GM19240 (cell line): ENCODE results near the gene NLRC5.
"Not testable (repeated sequence)": the region's sequence is repeated elsewhere in the genome, so short reads cannot be mapped to it uniquely, and the experiment has no call there.

ENCODE experiments used
- DNase-seq: peaks from one replicate; pipeline ENCODE4 v3.0.0; 2011; ENCODE audit warnings: low spot score; ENCODE audit not compliant: insufficient read length

Gene NLRC5

DNA sequence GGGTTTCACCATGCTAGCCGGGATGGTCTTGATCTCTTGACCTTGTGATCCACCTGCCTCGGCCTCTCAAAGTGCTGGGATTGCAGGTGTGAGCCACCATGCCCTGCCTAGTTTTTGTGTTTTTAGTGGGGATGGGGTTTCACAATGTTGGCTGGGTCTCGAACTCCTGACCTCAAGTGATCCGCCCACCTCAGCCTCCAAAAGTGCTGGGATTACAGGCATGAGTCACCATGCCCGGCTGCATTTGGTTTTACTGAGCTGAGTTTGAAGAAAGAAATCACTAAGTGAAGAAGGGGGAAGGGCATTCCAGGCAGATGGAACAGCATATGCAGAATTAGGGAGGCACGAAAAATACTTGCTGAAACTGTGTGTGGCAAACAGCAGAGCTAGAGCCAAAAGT is 110.6 kb downstream of the NLRC5 start:
- not testable (repeated sequence) for DNase-seq

DNA sequence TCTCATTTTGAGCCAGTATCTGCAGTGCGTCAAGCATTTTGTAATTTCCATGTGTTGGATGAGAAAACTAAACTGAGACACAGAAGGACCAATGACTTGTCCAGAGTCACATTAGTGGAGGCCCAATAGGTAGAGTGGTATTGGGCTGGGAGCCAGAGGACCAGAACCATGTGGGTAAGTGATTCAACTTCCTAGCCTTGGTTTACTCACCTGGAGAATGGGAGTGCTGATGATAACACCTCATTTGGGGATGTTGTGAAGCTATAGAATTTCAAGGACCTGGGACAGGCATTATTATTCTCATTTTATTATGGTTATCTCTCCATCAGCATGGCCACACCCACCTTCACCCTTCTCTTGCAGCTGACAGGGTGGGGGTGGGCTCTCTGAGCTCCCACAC is 111.1 kb downstream of the NLRC5 start:
- no peak for DNase-seq

DNA sequence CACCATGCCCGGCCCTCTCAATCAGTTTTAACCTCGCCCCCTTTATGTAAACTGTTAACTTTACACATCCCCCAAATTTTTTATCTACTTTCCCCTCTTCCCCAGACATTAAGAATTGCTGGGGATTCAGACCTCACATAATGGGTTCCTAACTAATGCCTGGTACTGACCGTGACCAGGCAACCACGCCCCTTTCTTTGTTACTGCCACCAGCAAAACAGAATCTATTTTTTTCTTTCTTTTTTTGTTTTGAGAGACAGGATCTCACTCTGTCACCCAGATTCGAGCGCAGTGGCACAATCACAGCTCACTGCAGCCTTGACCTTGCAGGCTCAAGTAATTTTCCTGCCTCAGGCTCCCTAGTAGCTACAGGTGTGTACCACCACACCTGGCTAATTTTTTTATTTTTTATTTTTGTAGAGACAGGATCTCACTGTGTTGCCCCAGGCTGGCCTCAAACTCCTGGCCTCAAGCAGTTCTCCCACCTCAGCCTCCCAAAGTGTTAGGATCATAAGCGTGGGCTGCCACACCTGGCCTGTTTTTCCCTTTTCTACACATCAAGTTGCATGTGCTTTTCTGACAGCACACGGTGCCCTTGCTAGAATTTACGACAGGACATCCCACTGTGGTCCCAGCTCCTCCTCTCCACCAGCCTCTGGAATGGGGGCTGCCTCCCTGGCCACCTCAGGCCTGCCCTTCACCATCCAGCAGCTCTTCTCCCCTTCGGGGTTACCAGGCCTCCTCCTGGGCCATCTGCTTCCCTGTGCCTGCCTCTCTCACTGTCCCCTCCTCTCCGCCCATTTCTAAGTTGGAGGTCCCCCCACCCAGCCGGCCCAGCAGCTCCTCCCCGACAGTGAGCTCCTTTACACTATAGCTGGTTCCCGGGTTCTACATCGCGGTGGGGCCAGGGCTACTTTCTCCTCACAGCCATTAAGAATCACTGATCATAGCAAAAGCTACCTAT is 113.8 kb downstream of the NLRC5 start:
- DNase-seq = no peak

DNA sequence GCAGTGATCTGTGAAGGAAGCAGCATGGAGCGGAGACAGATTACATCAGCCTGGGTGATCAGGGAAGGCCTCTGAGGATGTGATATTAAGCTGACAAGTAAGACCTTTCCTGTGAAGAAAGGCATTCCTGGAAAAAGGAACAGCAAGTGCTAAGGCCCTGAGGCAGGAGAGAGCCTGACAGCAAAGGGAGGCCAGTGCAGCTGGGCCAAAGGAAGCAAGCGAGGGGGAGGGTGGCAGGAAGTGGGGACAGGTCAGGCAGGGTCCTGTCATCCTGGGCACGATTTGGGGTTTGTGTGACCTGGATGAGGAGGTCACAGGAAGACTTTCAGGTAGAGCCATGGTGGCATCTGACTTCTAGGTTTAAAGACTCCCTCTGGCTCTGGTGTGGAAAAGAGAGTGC is 115.3 kb downstream of the NLRC5 start:
- no peak for DNase-seq

DNA sequence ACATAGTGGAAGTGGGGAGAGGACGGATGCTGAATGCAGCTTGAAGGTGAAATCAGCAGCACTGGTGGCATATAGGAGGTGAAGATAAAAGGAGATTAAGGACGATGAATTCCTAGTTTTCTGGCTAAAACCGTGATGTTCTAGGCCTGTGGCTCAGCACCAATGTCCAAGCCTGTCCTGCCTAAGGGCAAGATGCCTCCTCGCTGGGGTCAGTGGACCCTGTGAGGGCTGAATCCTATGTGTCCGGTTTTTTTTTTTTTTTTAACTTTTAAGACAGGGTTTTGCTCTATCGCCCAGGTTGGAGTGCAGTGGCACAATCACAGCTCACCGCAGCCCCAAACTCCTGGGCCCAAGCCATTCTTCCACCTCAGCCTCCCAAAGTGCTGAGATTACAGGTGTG is 115.8 kb downstream of the NLRC5 start:
- no peak for DNase-seq

DNA sequence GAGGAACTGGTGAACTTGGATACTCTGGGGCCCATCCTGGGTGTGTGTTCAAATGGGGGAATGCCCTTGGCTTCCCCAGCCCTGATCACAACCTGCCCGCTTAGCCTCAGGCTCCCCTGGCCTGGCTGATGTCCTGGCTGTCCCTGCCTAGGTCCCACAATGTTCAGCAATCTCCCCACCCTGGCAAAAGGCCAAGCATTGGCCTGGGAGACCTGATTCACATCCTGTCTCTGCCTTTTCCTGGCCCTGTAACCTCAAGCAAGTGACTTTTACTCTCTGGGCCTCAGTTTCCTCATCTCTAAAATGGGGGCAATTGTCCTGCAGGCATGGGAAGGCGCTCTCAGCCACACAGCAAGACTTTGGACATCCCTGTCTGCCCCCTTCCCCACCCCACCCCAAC is 117.4 kb downstream of the NLRC5 start:
- DNase-seq = no peak

DNA sequence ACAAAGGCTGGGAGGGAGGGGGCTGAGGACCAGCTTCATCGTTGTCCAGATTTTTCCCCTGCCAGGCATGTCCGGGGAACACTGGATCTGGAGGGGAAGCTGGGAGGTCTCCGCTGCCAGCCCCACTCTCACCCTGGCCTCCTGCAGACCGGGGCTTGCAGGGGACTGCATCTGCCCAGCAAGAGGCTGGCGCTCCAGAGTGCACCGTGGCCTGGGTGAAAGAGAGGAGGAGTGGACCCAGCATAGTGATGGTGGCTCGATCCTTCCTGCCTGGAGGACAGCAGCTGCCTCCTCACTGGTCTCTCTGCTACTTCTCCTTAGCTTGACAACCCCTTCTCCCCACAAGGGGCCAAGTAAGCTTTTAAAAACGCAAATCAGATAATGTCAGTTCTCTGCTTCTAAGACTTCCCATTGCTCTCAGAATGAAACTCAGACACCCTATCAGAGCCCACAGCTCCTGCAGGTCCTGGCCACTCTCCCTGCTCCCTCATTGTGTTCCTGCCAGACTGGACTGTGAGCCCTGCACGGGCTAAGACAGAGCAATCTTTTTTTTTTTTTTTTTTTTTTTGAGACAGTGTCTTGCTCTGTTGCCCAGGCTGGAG is 118.1 kb downstream of the NLRC5 start:
- DNase-seq = no peak

DNA sequence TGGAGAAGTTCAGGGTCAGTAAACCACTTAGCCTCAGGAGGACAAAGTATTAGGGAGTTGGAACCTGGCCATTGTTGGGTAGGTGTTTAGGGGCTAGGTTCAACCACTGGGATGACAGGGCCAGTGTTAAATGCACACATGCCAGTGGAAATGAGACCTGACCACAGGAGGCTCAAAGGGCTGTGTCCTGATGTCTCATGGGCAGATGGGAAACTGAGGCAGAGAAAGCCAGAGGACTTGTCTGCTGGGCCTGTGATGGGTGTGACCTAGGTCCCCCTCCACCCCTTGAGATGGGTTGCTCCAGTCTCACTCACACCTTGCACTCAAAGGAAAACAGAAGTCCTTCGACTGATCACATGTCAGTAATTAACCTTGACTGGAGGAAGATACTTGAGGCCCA is 119.1 kb downstream of the NLRC5 start:
- DNase-seq = no peak

DNA sequence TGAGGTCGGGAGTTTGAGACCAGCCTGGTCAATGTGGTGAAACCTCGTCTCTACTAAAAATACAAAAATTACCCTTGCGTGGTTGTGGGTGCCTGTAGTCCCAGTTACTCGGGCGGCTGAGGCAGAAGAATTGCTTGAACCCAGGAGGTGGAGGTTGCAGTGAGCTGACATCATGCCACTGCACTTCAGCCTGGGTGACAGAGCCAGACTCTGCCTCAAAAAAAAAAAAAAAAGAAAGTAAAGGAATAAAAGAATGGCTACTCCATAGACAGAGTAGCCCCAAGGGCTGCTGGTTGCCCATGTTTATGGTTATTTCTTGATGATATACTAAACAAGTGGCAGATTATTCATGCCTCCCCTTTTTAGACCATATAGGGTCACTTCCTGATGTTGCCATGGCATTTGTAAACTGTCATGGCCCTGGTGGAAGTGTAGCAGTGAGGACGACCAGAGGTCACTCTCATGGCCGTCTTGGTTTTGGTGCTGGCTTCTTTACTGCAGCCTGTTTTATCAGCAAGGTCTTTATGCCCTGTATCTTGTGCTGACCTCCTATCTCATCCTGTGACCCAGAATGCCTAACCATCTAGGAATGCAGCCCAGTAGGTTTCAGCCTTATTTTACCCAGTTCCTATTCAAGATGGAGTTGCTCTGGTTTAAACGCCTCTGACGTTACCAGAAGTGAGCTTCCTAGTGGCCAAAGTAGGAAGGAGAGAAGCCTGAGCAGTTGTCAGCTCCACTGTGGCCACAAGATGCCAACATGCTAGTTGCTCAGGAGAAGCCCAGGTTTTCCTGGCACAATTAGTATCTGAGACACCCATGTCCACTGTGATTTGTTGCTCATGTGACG is 120.1 kb downstream of the NLRC5 start:
- not testable (repeated sequence) for DNase-seq

DNA sequence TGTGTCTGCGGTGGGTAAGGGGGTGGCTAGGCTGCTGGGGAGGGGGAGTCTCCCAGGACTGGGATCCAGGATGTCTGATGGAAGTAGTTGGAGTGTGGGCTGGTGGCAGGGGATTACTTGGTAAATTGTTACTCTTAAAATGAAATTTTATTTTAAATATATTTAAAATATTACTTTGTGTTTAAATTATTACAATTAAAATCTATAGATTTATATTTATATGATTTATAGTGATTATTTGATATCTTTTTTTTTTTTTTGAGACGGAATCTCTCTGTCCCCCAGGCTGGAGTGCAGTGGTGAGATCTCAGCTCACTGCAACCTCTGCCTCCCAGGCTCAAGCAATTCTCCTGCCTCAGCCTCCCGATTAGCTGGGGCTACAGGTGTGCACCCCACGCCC is 121.6 kb downstream of the NLRC5 start:
- DNase-seq = no peak

DNA sequence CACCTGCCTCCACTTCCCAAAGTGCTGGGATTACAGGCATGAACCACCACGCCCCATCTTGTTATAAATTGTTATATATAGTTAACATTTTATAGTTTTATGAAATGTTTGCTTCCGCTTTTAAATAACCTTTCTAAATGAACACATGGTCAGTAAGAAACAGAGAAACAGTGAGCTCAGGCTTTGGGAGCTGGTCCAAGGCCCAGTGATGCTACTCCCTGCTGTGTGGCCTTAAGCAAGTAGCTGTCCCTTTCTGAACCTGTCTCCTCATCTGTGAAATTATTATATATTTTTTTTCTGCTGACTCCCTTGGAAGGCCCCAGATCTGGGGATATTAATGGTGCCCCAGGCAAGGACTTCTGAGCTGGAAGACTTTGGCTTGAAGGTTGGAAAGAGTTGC is 122.1 kb downstream of the NLRC5 start:
- DNase-seq = no peak

DNA sequence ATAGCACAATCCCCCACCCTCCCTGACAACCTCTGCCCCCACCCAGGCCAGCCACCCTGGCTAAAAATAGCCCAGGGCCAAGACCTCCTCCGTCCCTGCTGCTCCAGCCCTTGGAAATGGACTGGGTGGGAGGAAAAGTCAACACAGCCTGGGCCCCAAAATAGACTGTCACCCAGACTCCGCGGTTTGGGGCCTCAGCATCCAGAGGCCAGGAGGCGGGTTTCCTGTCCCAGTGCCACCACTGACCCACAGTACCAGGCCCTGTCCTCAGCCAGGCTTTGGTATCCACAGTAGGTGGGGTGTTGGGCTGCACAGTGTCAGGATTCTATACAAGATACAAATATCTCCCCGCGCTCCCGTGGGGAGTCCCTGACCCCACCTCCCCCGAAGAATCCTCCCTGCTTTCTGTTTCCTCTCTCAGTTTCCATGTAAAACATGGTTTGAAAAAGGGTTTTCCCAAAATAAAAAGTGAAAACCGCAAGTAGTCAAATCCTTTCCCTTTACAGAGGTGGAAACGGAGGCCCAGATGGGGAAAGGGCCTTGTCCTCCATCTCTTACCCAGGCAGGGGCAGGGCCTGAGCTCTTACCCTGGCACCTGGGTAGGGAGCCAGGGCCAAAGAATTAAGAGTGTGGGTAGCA is 123.2 kb downstream of the NLRC5 start:
- DNase-seq = peak; percentile 32

DNA sequence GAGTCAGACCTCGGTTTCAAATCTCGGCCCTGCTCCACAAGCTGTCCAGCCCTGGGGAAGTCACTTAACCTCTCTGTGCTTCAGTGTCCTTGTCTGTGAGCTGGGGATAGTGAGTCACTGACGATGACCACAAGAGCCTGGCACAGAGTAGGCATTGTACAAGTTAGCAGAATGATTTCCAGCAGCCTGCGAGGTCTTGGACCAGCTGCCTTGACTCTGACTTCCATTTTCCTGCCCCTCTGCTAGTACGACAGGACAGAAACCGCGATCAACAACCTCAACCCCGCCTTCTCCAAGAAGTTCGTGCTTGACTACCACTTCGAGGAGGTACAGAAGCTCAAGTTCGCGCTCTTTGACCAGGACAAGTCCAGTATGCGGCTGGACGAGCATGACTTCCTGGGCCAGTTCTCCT is 123.7 kb downstream of the NLRC5 start:
- no peak for DNase-seq

DNA sequence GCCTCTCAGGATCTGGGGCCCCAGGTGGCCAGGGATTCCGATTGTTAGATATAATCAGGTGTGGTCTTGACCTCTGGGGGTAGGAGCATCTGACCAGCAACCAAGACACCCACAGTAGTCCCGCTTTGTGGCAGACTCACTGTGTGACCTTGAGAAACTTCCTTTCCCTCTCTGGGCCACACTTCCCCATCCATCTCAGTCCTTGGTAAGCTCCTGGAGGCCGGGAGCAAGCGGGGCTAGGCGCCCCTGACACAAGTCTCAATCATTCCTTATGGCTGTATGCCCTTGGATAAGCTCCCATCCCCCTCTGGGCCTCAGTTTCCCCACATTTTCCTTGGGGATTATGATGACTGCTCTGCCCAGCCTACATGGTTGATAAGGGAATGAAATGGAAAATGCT is 124.3 kb downstream of the NLRC5 start:
- DNase-seq = no peak

DNA sequence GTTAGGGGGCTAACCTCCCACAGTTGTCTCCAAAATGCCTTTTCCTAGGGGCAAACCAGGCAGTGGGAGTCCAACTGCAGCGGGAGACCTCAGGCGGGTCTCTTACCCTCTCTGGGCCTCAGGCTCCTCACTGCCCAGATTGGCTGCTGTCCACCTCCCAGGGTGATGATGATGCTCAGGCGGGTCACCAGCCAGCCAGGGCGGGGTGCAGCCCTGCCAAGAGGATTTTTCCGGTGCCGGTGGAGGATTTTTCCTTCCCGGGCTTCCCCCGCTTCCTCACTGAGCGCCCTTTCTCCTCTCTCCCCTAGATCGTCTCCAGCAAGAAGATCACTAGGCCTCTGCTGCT is 125.8 kb downstream of the NLRC5 start:
- no peak for DNase-seq

DNA sequence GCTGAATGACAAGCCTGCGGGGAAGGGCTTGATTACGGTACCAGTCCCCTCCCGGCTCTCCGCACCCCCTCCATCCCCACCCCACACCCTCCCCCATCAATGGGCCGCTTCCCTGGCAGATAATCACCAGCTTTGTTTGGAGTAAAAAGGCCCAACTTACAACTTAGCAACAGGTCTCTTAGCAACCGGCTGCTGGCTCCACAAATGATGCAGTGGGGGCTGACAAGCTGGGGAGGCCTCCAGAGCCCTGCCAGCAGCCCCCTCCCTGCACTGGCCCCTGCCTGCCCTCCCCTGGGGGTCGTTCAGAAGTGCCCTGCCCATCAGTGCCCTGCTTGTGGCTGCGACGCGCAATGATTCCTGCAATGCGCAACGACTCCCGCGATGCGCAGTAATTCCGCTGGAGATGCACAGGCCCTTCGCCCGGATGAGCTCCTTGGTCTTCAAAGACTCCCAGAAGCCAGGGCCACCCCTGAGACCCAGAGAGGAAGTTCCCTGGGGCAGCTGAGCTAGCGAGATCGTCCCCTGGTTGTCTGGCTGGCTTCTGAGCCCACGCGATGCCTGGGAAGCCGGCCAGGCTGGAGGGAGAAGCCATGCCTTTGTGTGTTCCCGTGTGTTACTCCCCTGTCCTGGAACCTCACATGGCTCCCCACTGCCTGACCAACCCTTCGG is 126.3 kb downstream of the NLRC5 start:
- DNase-seq = no peak

DNA sequence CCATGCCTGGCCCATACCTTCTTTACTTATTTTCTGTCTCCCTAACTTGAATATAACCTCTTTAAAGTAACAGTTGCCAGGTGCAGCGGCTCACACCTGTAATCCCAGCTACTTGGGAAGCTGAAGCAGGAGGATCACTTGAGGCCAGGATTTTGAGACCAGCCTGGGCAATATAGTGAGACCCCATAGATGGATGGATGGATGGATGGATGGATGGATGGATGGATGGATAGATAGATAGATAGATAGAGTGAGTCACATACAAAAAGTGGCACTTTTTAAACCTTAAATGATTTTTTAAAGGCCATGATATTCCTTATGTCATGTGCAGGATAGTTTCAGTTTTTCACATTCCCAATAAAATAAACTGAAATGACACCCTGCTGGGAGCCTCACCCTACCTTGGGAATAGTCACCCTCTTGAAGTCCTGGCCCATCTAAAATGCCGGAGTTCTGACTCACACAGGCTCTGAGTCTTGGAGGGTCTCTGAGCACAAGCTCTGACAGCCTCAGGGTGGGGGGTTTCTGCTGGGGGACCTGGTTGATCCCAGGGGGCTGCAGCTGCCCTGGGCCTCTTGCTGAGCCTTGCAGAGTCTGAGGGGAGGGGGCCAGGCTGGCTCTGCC is 129.2 kb downstream of the NLRC5 start:
- no peak for DNase-seq

DNA sequence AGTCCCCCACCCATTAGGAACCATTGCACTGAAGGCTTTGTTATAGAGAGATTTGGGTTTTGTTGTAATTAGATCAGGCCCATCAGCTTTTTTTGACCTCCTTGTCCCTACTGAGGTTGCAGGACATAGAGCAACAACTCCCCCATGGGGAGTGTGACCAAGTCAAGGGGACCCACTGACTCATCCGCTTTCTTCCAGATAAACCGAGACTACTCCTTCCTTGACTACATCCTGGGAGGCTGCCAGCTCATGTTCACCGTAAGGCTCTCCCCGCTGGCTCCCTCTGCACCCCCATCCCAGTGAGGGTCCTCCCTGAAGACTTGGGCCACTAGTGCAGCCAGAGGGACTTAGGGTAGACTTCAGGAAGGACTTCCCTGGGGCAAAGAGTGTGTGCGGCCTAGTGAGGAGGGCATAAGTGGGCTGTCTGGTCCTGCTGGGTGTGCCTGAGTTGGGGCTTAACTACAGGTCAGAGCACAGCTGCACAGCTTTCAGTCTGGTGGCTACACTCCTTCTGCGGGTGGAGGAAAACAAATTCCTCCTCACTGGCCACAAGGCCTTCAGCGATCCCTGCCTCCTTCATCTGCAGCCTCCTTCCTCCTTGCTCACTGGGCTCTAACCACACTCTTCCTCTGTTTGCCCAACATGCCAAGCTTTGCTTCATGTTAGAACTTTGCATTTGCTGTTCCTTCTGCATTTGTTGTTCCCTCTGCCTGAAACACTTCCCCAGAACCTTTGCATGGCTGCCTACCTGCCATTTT is 134.0 kb downstream of the NLRC5 start:
- DNase-seq = no peak

DNA sequence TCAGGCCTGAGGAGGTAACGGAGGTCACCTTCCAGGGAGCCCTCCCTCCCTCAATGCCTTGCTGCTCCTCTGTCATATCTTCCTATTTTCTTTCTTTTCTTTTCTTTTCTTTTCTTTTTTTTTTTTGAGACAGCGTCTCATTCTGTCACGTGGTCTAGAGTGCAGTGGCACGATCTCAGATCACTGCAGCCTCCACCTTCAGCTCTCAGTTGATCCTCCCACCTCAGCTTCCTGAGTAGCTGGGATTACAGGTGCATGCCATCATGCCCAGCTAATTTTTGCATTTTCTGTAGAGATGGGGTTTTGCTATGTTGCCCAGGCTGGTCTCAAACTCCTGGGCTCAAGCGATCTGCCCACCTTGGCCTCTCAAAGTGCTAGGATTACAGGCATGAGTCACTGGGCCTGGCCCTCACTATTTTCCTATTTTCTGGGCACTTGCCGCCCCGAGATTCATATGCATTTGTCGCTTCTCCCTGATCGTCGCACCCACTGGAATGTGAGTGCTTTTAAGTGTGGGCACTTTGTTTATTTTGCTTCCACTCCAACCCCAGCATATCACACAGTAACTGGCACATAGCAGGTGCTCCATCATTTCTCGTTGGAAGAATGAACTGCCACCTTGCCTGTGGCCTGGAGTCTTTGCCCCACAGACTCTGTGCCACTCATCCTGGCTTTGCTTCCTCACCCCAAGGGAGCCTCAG is 134.8 kb downstream of the NLRC5 start:
- no peak for DNase-seq
